GM19452 (cell line): ENCODE results near the gene HSD11B2.

Experiments
- ATAC-seq: cut with Tn5 transposase; IDR thresholded peaks from one replicate; pipeline ENCODE4 v1.9.1; 2021; ENCODE audit not compliant: unreplicated experiment

HSD11B2 gene

GRCh38 chr16:67430977-67431774, at the start of gene HSD11B2:
Gene HSD11B2, plus strand, starts transcription at chr16:67431121. Its CDS starts 128 bp downstream, at chr16:67431249.
- no peak for ATAC-seq

GRCh38 chr16:67383284-67383683, 47.6 kb upstream of the HSD11B2 start:
- ATAC-seq, result no peak

GRCh38 chr16:67384778-67385510, 46.0 kb upstream of the HSD11B2 start:
- no peak for ATAC-seq

GRCh38 chr16:67386861-67387455, 44.0 kb upstream of the HSD11B2 start:
- no peak for ATAC-seq

GRCh38 chr16:67387479-67388079, 43.3 kb upstream of the HSD11B2 start:
- ATAC-seq, result no peak

GRCh38 chr16:67388191-67388590, 42.7 kb upstream of the HSD11B2 start:
- no peak for ATAC-seq

GRCh38 chr16:67388591-67388990, 42.3 kb upstream of the HSD11B2 start:
- no peak for ATAC-seq

- ATAC-seq, result no peak
Measured at GRCh38 chr16:67389911-67390815, 40.8 kb upstream of the HSD11B2 start.

- no peak for ATAC-seq
Measured at GRCh38 chr16:67390816-67391423, 40.0 kb upstream of the HSD11B2 start.

- no peak for ATAC-seq
Measured at GRCh38 chr16:67391424-67392300, 39.3 kb upstream of the HSD11B2 start.

GRCh38 chr16:67392301-67393059, 38.4 kb upstream of the HSD11B2 start:
- no peak for ATAC-seq

- no peak for ATAC-seq
Measured at GRCh38 chr16:67393111-67393787, 37.7 kb upstream of the HSD11B2 start, which contains the start of gene TPPP3. Gene TPPP3, minus strand, starts transcription at chr16:67393498. Its CDS starts 2,387 bp downstream, at chr16:67391111.

- no peak for ATAC-seq
Measured at GRCh38 chr16:67393788-67394154, 37.1 kb upstream of the HSD11B2 start.

- no peak for ATAC-seq
Measured at GRCh38 chr16:67394155-67395104, 36.5 kb upstream of the HSD11B2 start.

- no peak for ATAC-seq
Measured at GRCh38 chr16:67395105-67395457, 35.8 kb upstream of the HSD11B2 start.

GRCh38 chr16:67395458-67396158, 35.3 kb upstream of the HSD11B2 start:
- no peak for ATAC-seq
